H54 (cell line): Measurements from ENCODE around the gene DYNC1H1.
A peak's percentile ranks its signal among the peaks of the same experiment; 100 is the strongest.

Experiments used
- DNase-seq: peaks from one replicate; pipeline ENCODE4 v3.0.0; 2011; ENCODE audit warnings: low spot score, mixed read lengths; ENCODE audit not compliant: insufficient read length
- FAIRE-seq: peaks from 3 replicates; lab custom pipeline; 2011; peaks lifted over from hg19 to GRCh38; lab: Jason Lieb, UNC
- POLR2A ChIP-seq: IDR thresholded peaks from 2 replicates; pipeline ENCODE4 v1.6.1; 2011; ENCODE audit warnings: low read depth, mild to moderate bottlenecking, low read length

Gene DYNC1H1

DNA sequence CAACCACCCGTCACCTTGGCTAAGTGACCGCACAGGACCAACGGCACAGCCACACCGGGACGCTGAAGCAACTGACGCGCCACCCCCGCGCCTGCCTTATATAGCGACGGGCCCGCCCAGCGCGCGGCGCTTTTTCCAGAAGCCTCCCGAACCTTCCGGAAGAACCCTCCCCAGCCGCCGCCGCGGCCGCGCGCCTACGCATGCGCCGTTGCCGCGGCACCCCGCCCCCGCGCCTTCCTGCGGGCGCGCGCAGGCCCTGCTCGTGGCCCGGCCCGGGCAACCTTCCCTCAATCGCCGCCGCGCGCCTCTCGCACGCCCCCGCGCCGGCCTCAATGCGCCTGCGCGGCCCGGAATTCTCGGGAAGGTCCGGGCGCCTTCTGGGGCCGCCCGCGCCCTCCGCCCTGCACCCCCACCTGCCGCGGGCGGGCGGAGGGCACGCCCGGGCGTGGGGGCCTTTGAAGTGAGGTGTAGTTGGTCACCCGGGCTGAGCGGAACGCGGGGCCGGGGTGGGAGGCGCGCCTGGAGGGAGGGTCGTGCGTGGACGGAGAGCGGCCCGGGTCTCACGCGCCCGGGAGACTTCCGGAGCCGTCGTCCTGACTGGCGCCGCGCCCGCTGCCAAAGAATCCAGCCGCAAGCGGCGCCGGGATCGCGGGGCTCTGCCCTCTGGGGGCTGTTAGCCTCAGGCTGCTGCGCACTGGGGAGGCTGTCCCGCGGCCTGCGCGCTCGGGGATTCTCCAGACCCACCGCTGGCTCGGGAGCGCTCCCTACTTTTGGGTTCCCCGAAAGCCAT lies 122.8 kb downstream of the DYNC1H1 start, which contains the start of gene HSP90AA1:
HSP90AA1 (minus strand) TSS at position 73 of the 790 bp plus-strand sequence. CDS start 666 bp downstream, outside the sequence.
- DNase-seq (peak; percentile 84), FAIRE-seq (no peak)
- TF ChIP-seq POLR2A: peak; percentile 98

DNA sequence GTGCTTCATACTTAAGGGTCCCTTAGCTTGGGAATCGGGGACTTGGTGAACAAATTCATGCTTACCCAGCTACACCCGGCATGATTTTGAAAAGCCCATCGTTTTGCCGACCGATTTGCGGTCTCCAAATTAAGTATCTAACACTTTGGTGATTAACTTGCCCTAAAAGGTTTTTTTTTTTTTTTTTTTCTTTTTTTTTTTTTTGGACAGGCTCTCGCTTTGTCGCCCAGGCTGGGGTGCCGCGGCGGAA lies 123.3 kb downstream of the DYNC1H1 start:
- no peak for FAIRE-seq
- no peak for DNase-seq
- TF ChIP-seq POLR2A: no peak

DNA sequence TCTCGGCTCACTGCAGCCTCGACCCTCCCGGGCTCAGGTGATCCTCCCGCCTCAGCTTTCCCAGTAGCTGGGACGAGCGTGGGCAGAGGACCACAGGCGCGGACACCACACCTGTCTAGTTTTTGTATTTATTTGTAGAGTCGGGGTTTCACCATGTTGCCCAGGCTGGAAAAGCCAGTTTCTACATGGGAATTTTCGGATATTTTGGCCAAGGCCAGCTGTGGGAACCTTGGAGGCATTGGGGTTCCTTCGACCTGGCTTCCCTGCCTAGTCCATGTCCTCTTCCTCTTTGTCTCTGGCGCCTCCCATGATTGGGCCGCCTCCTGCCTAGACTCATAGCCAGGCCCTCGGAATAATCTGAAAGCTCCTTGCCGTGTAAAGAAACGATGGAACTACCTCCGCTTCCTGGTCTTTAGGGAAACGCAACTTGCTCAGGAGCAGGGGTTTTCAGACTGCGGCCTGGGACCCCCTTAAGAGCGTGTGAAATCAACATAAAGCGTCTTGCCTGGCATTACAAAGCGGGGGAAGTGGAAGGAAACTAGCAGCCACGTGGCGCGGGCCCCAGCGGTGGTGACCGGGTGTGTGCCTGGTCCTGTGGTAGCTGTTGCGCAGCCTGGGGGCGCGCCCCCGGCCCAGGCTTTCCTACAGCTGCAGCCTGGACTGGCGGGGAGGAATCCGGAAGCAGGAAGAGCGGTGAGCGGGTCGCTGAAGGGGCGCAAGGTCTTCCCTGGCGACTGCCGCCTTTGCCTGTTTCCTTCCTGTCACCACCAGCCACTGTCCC lies 123.8 kb downstream of the DYNC1H1 start:
- no peak for DNase-seq
- FAIRE-seq: no peak
- TF ChIP-seq POLR2A: no peak

DNA sequence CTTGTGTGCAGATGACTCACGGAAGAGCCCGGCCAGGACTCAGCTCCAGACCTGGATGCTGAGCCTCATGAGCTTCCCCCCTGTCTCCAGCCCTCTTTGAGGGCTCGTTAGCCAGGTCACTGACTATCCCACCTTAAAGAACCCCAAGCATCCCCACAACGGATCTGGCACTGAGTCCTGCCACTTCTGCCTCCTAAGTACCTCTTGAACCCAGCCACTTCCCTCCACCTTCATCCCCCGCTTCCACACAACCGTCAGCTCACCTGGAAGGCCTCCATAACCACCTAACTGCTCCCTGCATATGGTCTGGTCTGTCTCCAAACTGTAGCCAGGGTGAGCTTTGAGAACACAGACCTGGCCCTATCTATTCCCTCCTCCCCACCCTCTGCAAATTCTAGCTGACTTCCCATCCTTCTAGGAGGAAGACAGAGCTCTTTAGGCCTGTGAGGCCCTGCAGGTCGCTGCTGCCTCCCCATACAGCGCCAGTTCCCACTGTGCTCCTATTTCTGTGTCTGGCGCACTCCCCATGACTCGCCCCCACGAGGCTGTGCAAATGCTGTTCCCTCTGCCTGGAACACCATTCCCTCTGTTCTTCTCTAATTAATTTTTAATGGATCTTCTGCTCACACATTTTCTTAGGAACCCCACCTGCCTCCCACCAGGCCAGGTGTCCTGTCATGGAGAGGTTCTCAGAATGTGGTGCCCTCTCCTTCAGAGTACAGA lies 125.4 kb downstream of the DYNC1H1 start:
- TF ChIP-seq POLR2A: no peak
- no peak for DNase-seq
- FAIRE-seq: no peak

DNA sequence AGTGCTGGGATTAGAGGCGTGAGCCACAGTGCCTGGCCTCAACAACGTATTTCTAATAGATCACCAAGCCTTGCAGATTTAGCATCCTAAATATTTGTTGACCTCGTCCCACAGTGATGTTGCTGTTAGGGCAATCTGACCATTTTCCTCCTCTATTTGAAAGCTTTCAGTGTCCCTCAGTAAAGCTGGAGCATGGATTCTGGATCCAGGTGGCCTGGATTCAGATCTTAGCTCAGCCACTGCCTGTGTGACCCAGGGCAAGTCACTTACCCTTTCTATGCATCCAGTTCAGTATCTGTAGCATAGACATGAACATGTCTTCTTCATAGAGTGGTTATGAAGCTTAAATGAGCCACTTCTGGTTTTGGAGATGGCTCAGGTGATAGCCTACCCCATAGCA lies 126.3 kb downstream of the DYNC1H1 start:
- DNase-seq (no peak), FAIRE-seq (no peak)
- no peak for TF ChIP-seq POLR2A

DNA sequence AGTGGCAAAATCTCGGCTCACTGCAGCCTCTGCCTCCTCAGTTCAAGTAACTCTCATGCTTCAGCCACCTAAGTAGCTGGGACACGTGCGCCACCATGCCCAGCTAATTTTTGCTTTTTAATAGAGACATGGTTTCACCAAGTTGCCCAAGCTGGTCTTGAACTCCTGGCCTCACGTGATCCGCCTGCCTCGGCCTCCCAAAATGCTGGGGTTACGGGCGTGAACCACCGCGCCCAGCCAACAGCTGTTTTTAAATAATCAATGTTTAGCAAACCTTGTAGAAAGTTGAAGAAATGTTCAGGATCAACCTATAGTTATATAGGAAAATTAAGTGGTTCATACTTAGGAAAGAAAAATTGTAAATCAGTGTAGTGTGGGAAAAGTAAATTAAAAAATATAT lies 128.4 kb downstream of the DYNC1H1 start:
- DNase-seq (no peak), FAIRE-seq (no peak)
- no peak for TF ChIP-seq POLR2A

DNA sequence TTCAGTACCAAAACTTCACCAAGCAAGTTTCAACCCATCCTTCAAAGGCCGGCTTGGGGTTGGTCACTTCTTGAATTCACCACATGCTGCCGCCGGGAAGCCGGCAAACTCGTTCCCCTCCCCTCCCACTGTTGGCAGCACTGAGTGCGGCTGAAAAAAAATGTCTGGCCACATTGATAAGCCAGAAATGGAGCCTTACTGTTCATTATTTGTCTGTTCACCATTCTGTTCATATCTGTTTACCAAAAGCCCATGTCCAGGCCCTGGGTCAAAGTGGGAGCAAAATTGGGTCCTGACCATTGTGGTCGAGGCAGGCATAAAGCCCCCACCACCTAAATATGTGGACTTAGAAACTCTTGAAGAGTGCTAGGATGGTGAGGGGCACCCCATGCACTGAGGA lies 129.7 kb downstream of the DYNC1H1 start:
- no peak for TF ChIP-seq POLR2A
- no peak for DNase-seq
- FAIRE-seq: no peak

DNA sequence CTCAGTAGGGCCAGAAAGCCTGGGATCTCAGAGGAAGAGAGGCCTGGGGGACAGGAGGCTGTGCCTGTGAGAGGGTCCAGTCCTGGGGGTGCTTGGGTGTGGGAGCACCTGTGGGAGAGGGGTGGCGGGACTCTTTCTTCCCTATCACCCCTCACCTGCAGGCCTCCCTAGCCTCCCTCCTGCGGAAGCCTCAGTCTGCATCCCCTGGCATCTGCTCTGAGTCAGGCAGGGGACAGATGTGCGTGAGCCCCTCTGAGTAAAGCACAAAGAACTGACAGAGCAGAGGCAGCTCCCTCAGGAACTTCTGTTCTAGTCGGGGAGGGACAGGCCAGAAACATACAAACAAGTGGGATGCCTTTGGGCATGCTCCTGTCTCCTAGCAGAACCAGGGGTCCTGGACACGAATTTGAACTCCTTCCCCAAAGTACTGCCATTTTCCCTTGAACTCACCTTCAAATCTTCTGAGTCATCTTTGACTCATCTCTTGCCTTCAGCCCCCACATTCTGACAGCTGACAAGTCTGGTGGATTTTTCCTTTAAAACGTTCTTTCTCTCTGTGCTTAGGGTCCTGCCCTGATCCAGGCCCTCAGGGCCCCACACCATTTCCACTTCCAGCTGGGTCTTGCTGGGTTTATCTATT lies 131.0 kb downstream of the DYNC1H1 start:
- no peak for TF ChIP-seq POLR2A
- DNase-seq (no peak), FAIRE-seq (peak; percentile 76)

DNA sequence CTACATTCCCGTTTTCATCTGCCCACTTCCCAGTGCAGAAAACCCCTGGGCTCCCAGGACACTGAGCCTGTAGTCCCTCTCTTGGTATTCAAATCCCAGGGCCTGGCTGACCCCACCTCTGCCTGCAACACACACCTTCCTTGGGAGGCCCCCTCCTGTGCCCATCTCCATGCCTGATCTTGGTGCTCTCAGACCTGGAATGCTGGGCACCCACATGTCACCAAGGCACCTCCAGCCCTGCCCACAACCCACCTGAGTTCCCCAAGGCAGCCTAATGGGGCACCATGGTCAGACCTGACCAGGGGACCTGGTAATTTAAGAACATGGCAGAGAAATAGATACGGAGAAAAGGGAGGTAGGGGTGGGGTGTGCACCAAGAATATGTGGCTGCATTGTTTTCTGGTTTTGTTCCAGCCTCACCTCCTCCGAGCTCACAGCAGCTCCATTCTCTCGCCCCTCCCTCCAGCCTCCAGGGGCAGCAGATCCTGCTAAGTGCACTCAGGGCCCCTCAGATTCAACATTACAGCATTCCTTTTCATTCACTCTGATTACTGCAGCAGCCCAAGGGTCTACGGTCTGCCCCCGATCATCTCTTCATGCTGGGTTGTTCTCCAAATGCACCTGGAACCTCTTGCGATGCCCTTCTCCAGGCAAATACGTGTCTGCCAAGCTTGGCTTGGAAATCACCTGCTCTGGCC lies 131.6 kb downstream of the DYNC1H1 start:
- TF ChIP-seq POLR2A: no peak
- FAIRE-seq: no peak
- DNase-seq: no peak

DNA sequence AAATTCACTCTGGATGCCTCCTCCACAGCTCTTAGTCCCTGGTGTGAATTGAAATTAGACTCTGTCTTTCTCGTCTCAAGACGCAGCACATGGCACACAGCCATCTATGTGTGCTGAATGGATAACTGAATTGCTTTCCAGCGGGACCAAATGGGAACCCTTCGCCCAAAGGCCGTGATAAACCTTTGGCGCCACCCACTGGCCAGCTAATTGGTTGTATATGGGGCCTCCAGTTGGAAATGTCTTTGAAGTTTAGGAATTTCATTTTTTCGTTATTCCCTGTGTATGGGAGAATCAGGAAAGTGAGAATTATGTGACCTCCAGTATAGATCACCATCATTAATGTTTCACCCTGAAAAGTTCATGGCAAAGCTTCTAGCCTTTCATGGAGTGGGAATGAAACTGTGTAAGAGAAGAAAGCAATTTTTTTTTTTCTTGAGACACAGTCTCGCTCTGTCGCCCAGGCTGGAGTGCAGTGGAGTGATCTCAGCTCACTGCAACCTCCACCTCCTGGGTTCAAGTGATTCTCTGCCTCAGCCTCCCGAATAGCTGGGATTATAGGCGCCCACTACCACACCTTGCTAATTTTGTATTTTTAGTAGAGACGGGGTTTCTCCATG lies 132.3 kb downstream of the DYNC1H1 start:
- DNase-seq: peak; percentile 52
- FAIRE-seq: peak; percentile 91
- no peak for TF ChIP-seq POLR2A

DNA sequence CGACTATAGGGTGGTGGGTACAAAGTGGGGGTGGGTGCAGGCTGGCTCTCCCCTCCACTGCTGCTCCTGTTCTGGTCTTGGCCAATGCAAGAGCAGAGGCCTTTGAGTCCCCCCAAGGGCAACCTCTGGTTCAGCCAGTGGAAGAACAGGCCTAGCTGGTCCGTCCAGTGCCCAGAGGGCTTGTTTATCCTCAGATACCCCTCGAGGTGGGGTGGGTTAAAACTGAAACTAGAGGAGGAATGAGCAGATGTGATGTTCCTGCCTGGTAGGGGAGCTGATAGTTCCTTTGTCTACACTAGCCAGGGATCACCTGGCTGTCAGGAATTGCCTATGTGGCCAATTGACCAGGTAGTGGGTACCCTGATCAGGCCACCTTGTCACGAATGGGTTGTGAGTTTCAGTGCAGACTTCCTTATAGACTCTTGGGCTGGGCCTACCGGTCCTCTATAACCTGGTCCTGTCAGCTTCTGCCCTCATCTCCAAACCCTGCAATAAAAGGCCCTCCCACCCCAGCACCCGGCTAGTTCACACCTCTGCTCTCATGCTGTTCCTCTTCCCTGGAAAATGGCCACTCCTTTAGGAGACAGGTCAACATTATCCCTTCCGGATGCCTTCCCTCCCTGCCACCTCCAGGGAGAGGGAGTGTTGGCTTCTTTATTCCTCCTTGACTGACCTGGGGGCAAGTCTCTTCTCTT lies 133.2 kb downstream of the DYNC1H1 start:
- FAIRE-seq (no peak), DNase-seq (no peak)
- TF ChIP-seq POLR2A: no peak

DNA sequence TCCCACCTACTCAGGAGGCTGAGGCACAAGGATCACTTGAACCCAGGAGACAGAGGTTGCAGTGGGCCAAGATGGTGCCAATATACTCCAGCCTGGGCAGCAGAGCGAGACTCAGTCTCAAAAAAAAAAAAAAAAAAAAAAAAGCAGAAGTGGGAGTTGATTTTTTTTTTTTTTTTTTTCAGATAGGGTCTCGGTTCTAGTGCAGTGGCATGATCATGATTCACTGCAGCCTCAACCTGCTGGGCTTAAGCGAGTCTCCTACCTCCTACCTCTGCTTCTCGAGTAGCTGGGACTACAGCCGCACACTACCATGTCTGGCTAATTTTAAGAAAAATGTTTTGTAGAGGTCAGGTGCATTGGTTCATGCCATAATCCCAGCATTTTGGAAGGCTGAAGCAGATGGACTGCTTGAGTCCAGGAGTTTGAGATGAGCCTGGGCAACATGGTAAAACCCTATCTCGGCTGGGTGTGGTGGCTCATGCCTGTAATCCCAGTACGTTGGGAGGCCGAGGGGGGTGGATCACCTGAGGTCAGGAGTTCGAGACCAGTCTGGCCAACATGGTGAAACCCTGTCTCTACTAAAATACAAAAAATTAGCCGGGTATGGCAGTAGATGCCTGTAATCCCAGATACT lies 138.8 kb downstream of the DYNC1H1 start:
- FAIRE-seq (no peak), DNase-seq (no peak)
- no peak for TF ChIP-seq POLR2A

DNA sequence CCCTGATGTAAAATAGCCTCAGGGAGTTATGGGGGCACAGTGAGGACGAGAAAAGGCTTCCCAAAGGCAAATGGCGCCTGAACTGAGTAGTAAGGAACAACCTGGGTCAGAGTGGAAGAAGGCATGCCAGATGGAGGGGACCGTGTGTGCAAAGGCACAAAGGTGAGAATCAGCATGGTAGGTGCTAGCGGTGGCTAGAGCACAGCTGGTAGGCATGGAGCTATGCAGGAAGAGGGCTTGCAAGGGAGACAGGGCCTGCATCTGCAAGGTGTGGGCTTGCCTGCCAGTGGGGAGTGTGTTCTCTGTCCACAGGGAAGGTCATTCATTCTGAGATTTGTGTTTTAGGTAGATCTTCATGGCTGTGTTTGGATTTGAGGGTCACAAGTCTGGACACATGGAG lies 141.0 kb downstream of the DYNC1H1 start:
- no peak for TF ChIP-seq POLR2A
- FAIRE-seq (no peak), DNase-seq (no peak)
